Upper lobe of left lung (tissue), 4 donors: ENCODE data around the gene CCDC88A.

Experiments used
- POLR2A ChIP-seq, 4 donors: fragments of 450-650 bp; IDR thresholded peaks; one replicate each; pipeline ENCODE4 v1.5.1; 2016 to 2017; ENCODE audit warnings: antibody characterized with exemption in 4 of 4, mild to moderate bottlenecking in 2 of 4
- POLR2AphosphoS5 ChIP-seq, 2 donors: sonication (generic); formaldehyde crosslinking; IDR thresholded peaks; one replicate each; pipeline ENCODE4 v1.5.1; 2017; ENCODE audit warnings: antibody characterized with exemption in 2 of 2
- TF ChIP-seq, protein P1 (sequence below), 6 experiments: fragments of 450-650 bp in 4 of 6; fragments of 200-600 bp in 2 of 6; sonication (generic) in 2 of 6; IDR thresholded peaks; one replicate each; pipeline ENCODE4 v1.5.1; 2016 to 2019; ENCODE audit warnings: antibody characterized with exemption in 6 of 6

DNA sequence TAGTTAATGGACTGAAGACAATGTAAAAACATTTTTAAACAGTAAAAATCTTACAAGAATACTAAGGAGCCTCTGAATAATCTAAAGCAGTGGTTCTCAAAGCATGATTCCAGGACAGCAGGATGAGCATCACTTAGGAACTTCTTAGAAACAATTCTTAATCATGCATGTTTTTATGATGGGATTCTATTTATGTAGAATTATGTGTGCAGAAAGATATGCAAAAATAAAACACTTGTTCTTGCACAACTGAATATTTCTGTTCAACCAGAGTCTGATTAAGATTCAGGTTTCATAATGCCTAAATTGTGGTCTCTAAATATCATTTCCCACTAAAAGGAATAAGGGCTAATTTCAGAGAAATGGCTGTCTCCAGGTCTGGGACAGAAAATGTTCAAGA, 81.4 kb downstream of the CCDC88A start:
- no peak for TF ChIP-seq POLR2A (IDR thresholded peaks at IDR 0.05)
- TF ChIP-seq, protein P1, sequence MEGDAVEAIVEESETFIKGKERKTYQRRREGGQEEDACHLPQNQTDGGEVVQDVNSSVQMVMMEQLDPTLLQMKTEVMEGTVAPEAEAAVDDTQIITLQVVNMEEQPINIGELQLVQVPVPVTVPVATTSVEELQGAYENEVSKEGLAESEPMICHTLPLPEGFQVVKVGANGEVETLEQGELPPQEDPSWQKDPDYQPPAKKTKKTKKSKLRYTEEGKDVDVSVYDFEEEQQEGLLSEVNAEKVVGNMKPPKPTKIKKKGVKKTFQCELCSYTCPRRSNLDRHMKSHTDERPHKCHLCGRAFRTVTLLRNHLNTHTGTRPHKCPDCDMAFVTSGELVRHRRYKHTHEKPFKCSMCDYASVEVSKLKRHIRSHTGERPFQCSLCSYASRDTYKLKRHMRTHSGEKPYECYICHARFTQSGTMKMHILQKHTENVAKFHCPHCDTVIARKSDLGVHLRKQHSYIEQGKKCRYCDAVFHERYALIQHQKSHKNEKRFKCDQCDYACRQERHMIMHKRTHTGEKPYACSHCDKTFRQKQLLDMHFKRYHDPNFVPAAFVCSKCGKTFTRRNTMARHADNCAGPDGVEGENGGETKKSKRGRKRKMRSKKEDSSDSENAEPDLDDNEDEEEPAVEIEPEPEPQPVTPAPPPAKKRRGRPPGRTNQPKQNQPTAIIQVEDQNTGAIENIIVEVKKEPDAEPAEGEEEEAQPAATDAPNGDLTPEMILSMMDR (IDR thresholded peaks at IDR 0.05): no peak
- TF ChIP-seq POLR2AphosphoS5 (IDR thresholded peaks at IDR 0.05): no peak
